Measurements from ENCODE around the gene MAGI2.

The MAGI2 gene

GRCh38 chr7:79453558-79454360 is at the start of gene MAGI2:
Gene MAGI2, minus strand, starts transcription at chr7:79453667. Its CDS starts 347 bp downstream, at chr7:79453320.
- FAIRE-seq, result no peak

GRCh38 chr7:79502151-79502550 is 48.7 kb upstream of the MAGI2 start:
- no peak for FAIRE-seq

GRCh38 chr7:79500759-79501158 is 47.3 kb upstream of the MAGI2 start:
- no peak for FAIRE-seq

- FAIRE-seq, result no peak
Measured at GRCh38 chr7:79497728-79498127, 44.3 kb upstream of the MAGI2 start.

GRCh38 chr7:79495544-79496272 is 42.2 kb upstream of the MAGI2 start:
- no peak for FAIRE-seq

GRCh38 chr7:79494046-79494445 is 40.6 kb upstream of the MAGI2 start:
- FAIRE-seq, result no peak

GRCh38 chr7:79489371-79489770 is 35.9 kb upstream of the MAGI2 start:
- FAIRE-seq, result no peak

GRCh38 chr7:79478386-79478785 is 24.9 kb upstream of the MAGI2 start:
- FAIRE-seq, result no peak

GRCh38 chr7:79475455-79475854 is 22.0 kb upstream of the MAGI2 start:
- FAIRE-seq, result no peak

GRCh38 chr7:79471699-79472098 is 18.2 kb upstream of the MAGI2 start:
- no peak for FAIRE-seq

- no peak for FAIRE-seq
Measured at GRCh38 chr7:79471283-79471682, 17.8 kb upstream of the MAGI2 start.

GRCh38 chr7:79465551-79465950 is 12.1 kb upstream of the MAGI2 start:
- FAIRE-seq, result no peak

GRCh38 chr7:79464051-79464450 is 10.6 kb upstream of the MAGI2 start:
- no peak for FAIRE-seq

- no peak for FAIRE-seq
Measured at GRCh38 chr7:79462390-79462789, 8.9 kb upstream of the MAGI2 start.

- no peak for FAIRE-seq
Measured at GRCh38 chr7:79461660-79462059, 8.2 kb upstream of the MAGI2 start.

- FAIRE-seq, result no peak
Measured at GRCh38 chr7:79459381-79459780, 5.9 kb upstream of the MAGI2 start.

GRCh38 chr7:79458796-79459195 is 5.3 kb upstream of the MAGI2 start:
- FAIRE-seq, result no peak

GRCh38 chr7:79455173-79455790 is 1.8 kb upstream of the MAGI2 start:
- no peak for FAIRE-seq

GRCh38 chr7:79454361-79454960 is 994 bp upstream of the MAGI2 start:
- no peak for FAIRE-seq

GRCh38 chr7:79453266-79453557 is 255 bp downstream of the MAGI2 start:
- FAIRE-seq, result no peak

GRCh38 chr7:79452495-79453265 is 787 bp downstream of the MAGI2 start:
- no peak for FAIRE-seq

- no peak for FAIRE-seq
Measured at GRCh38 chr7:79452032-79452494, 1.4 kb downstream of the MAGI2 start.

- no peak for FAIRE-seq
Measured at GRCh38 chr7:79451580-79451979, 1.9 kb downstream of the MAGI2 start.
